Tibial nerve (tissue), 4 donors: ENCODE results near the gene PSD4.
A peak's percentile ranks its signal among the peaks of the same experiment; 100 is the strongest.

Experiments used
- EP300 ChIP-seq, 2 donors: sonication (generic); formaldehyde crosslinking; IDR thresholded peaks; one replicate each; pipeline ENCODE4 v1.6.1; 2017; ENCODE audit warnings: antibody characterized with exemption in 2 of 2, mild to moderate bottlenecking in 1 of 2
- POLR2A ChIP-seq, 2 donors: fragments of 450-650 bp; IDR thresholded peaks; one replicate each; pipeline ENCODE4 v1.6.1; 2017; ENCODE audit warnings: antibody characterized with exemption in 2 of 2, mild to moderate bottlenecking in 2 of 2, moderate library complexity in 2 of 2
- TF ChIP-seq, protein P1 (sequence below), 5 experiments: fragments of 200-600 bp in 3 of 5; fragments of 450-650 bp in 2 of 5; sonication (generic) in 3 of 5; IDR thresholded peaks; one replicate each; pipeline ENCODE4 v1.5.1; 2016 to 2019; ENCODE audit warnings: antibody characterized with exemption in 5 of 5, mild to moderate bottlenecking in 3 of 5, moderate library complexity in 2 of 5

DNA sequence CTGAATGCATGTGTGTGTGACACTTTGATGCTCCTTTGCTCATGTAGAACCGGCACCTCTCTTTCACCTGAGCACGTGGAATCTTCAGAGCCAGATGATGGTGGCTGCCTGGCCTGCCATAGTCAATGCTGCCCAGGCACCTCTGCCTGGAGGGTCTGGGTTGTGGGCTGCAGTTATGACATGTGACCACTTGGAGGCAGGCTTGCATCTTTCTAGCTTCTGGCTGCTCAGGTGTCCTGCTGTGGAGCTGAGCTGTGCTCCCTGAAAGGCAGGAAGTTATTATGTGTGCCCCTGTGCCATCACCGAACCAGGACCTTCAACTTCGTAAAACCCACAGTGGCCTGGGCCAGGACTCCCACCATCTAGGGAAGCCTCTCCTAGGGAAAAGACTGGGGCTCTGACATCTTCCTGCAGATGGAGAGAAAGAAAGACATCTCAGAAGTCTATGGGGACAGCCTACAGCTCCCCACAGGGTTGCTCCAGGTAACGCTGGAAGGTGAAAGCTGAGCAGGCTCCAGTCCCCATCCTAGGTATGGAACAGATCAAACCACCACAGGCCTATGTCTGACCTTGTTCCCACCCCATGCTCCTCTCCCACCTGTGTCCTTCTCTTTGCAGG is 30.2 kb downstream of the PSD4 start:
- TF ChIP-seq EP300 (IDR thresholded peaks at IDR 0.05) (no peak), POLR2A (IDR thresholded peaks at IDR 0.05) (no peak)
- TF ChIP-seq, protein P1, sequence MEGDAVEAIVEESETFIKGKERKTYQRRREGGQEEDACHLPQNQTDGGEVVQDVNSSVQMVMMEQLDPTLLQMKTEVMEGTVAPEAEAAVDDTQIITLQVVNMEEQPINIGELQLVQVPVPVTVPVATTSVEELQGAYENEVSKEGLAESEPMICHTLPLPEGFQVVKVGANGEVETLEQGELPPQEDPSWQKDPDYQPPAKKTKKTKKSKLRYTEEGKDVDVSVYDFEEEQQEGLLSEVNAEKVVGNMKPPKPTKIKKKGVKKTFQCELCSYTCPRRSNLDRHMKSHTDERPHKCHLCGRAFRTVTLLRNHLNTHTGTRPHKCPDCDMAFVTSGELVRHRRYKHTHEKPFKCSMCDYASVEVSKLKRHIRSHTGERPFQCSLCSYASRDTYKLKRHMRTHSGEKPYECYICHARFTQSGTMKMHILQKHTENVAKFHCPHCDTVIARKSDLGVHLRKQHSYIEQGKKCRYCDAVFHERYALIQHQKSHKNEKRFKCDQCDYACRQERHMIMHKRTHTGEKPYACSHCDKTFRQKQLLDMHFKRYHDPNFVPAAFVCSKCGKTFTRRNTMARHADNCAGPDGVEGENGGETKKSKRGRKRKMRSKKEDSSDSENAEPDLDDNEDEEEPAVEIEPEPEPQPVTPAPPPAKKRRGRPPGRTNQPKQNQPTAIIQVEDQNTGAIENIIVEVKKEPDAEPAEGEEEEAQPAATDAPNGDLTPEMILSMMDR (IDR thresholded peaks at IDR 0.05), result peak; percentile 79 to 92 (median 88)
